Articular chondrocyte of knee joint (primary cell): ENCODE data around the gene PRKD3. TPM values are rescaled to one million over a fixed set of nuclear protein-coding genes. Genes with fewer than 3 reads are reported as not detected.

Source experiments
- small RNA-seq: library from RNA; depleted of rRNA; stranded (forward); fragments of <200 nt; gene quantifications from one replicate; pipeline ENCODE3, GENCODE V24; 2012
- total RNA-seq: library from RNA; depleted of rRNA; stranded (reverse); fragments of >200 nt; gene quantifications from 2 replicates; pipeline ENCODE4 v1.2.3, GENCODE V29; 2012

The PRKD3 gene
- total RNA-seq = 69.0 and 74.4 TPM in 2 replicates

DNA sequence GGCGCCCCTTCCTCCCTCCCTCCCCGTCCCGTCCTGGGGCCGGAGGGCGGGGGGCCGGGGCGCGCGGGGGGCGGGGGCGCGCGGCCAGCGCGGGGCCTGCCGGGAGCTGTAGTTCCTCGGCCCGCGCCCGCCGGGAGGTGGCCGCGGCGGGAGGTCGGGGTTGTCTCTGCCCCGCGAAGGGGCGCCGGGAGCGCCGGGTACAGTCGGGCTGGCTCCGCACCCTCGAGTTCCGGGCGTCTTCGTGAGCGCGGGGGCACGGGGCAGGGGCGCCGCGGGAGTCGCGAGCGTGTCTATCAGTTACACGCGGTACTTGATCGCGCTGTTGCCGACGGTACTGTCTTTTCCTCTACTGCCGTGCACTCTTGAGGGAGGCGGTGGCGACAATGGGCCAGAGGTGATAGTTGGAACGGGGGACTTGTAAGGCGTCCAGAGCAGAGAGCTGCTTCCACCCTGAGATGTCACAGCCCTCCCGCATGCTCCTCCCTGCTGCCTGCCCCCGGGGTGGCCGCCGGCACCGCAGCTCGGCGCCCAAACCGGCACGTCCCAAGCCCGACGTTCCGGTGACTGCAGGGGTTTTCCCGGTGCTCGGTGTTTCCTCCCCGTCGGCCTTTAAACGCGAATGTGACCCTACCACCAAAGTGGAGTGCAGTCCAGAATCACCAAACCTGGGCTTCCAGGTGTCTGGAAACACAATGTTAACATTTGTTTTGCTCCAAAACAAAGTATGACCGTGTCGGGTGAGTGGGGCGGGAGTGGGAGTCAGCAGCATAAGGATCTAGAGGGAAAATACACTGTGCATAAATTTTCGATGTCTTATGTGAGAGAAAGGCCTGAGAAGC is at the start of gene PRKD3:
TSS of gene PRKD3 (minus strand) at position 48 of the 839 bp plus-strand sequence. CDS start 8,309 bp downstream, outside the sequence.

GRCh38 chr2:37344453-37345361 is 20.1 kb upstream of the PRKD3 start, which contains the start of gene QPCT:
Gene QPCT (plus strand): TSS chr2:37344630. CDS start chr2:37344732, 102 bp downstream.

Small RNA genes lying within 50 kb of the gene (small RNA-seq; reads per million reads assigned to genes)
- not detected for gene RNU6-939P

Other genes with a start within 250 kb of the PRKD3 start
- gene HEATR5B, start 240.5 kb downstream of the PRKD3 start, total RNA-seq = 29.9 and 30.6 TPM in 2 replicates
- gene GPATCH11, start 240.3 kb downstream of the PRKD3 start, total RNA-seq = 9.4 and 10.1 TPM in 2 replicates
- gene EIF2AK2, start 167.9 kb downstream of the PRKD3 start, total RNA-seq = 60.1 and 60.3 TPM in 2 replicates
- not detected in 2 replicates for gene SULT6B1, start 136.2 kb downstream of the PRKD3 start, total RNA-seq
- 27.5 and 27.7 TPM in 2 replicates for gene CEBPZOS, start 128.3 kb downstream of the PRKD3 start, total RNA-seq
- gene CEBPZ, start 93.2 kb downstream of the PRKD3 start, total RNA-seq = 39.7 and 50.6 TPM in 2 replicates
- gene NDUFAF7, start 93.2 kb downstream of the PRKD3 start, total RNA-seq = 14.3 and 16.3 TPM in 2 replicates
- gene QPCT, start 19.8 kb upstream of the PRKD3 start, total RNA-seq = 10.7 and 17.5 TPM in 2 replicates